Raji (cell line): ENCODE data around the gene NEAT1.

Experiments used
- POLR2A ChIP-seq: IDR thresholded peaks from 2 replicates; pipeline ENCODE4 v1.6.1; 2011; ENCODE audit warnings: low read depth, low read length, control low read depth; ENCODE audit not compliant: insufficient read depth

NEAT1 gene

GRCh38 chr11:65454311-65454695 lies 31.7 kb downstream of the NEAT1 start:
- no peak for TF ChIP-seq POLR2A

- peak; percentile 100 for TF ChIP-seq POLR2A
These were observed 32.3 kb downstream of the NEAT1 start for GRCh38 chr11:65454696-65455456.

GRCh38 chr11:65456418-65456817 lies 33.8 kb downstream of the NEAT1 start:
- no peak for TF ChIP-seq POLR2A

GRCh38 chr11:65459552-65459951 lies 37.0 kb downstream of the NEAT1 start:
- TF ChIP-seq POLR2A = no peak

GRCh38 chr11:65468874-65469333 lies 46.3 kb downstream of the NEAT1 start:
- TF ChIP-seq POLR2A = no peak

- no peak for TF ChIP-seq POLR2A
These were observed 47.9 kb downstream of the NEAT1 start for GRCh38 chr11:65470433-65471049.

GRCh38 chr11:65471447-65471891 lies 48.9 kb downstream of the NEAT1 start:
- 0 out of 2 replicates have a peak, but pooled peaks have one; percentile 8 for TF ChIP-seq POLR2A

- peak; percentile 24; the same call in 1 of the 2 replicates for TF ChIP-seq POLR2A
These were observed 50.8 kb downstream of the NEAT1 start for GRCh38 chr11:65473278-65473860.

GRCh38 chr11:65474864-65475263 lies 52.3 kb downstream of the NEAT1 start:
- peak; percentile 26; the same call in 1 of the 2 replicates for TF ChIP-seq POLR2A

- no peak for TF ChIP-seq POLR2A
These were observed 54.1 kb downstream of the NEAT1 start for GRCh38 chr11:65476632-65477148.

- peak; percentile 91 for TF ChIP-seq POLR2A
These were observed 54.8 kb downstream of the NEAT1 start for GRCh38 chr11:65477149-65477965.

GRCh38 chr11:65478388-65479183 lies 56.0 kb downstream of the NEAT1 start:
- TF ChIP-seq POLR2A = no peak

GRCh38 chr11:65479184-65480145 lies 56.9 kb downstream of the NEAT1 start:
- TF ChIP-seq POLR2A = no peak
